CD4-positive, alpha-beta T cell treated with Interleukin-21 for 1 hour (primary cell): ENCODE measurements around the gene ATP2A2.
"Not testable (repeated sequence)": the region's sequence is repeated elsewhere in the genome, so short reads cannot be mapped to it uniquely, and the experiment has no call there.

Experiments used
- DNase-seq: peaks from one replicate; pipeline ENCODE4 v3.0.0-alpha.2; 2020

Gene ATP2A2

DNA sequence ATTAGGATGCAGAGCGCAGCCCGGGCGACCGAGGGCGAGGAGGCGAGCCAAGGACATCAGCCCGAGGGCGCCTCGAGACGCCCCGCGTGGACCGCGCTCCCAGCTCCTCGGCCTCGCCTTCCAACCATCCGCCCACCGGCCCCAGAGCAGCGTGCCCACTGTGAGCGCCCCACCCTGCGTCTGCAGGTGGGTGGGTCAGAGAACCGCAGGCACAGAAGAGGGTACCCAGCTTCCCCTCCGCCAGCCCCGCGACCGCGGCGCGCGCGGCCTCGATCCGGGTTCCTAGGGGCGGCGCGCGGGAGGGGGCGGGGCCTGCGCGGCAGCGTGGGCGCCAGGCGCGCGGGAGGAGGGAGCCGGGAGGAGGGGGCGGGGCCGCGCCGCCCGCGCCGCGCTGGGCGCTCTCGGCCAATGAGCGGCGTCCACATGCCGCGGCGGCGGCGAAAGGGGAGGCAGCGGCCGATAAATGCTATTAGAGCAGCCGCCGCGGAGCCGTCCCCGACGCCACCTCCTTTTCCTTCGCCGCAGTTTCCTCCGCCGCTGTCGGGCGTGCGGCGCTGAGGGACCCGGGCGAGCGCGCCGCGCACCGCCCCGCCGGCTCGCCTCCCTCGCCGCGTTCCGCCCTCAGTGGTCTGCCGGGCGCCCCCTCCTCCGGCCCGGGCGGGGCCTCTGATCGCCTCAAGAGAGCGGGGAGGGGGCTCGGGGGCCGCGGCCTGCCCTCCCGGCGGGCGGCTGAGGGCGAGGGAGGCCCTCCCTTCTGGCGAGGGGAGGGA lies at the start of gene ATP2A2:
ATP2A2 (plus strand) TSS at position 469 of the 770 bp plus-strand sequence. CDS start 543 bp downstream, outside the sequence.
- DNase-seq, result peak; percentile 92

DNA sequence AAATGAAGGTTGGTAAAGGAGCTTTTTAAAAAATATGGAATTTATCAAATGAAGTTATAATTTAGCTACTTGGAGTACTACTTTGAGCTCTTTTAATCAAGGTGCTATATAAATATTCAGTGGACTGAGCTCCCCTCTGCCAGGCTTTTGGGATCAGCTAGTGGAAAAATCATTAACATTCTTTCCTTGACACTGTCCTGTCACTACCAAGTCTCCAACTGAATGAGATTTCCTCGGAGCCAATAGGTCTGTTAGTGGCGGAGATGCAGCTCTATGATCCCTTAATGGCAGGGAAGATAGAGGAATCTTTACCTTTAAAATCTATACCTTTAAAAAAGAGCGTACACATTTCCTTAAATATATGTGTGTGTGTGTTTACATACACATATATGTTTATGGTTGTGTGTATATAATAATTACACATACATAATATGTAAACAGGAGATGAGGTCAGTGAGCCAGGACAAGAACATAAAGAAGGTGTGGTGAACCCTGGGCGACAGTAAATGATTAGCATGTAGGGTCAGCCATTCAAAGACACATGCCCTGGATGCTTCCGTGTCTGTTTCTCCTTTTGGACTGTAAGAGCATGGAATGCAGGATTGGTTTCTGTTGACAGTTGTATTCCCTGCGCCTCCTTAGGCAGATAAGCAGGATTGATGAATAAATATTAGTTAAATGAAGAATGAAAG lies 47.7 kb upstream of the ATP2A2 start:
- no peak for DNase-seq

DNA sequence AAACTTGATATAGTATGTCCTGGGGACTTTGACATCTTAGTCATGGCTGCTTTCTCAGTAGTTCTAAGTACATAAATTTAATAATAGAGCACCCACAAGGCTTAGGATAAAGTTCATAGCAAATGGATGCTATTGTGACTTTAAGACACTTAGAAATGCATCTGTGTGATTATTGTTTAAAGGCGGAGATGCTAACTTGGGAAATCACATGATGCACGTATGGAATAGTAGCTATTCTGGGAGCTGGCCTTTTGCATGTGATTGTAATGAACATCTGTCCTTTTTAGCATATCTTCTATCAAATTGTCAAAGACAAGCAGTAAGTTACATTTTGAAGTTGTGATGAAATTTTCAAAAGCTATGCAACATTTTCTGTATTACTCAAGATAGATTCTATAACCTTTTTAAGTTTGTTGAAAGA lies 46.7 kb upstream of the ATP2A2 start:
- no peak for DNase-seq

DNA sequence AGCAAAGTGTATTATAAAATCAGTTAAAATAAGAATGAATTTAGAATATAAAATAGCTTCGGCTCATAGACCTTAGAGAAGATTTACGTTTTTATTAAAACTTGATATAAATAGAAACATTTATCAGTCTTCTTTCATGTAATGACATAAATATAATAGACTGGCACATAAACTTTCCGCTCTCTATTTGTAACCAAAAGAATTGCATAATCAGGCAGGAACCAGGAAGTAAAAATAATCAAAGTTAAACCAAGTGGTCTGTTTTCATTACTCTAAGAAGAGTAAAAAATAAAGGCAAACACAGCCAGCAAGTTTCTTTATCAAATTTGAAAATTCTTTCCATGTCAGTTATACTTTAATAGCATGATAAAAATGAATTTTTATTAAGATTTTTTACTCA lies 46.3 kb upstream of the ATP2A2 start:
- no peak for DNase-seq

DNA sequence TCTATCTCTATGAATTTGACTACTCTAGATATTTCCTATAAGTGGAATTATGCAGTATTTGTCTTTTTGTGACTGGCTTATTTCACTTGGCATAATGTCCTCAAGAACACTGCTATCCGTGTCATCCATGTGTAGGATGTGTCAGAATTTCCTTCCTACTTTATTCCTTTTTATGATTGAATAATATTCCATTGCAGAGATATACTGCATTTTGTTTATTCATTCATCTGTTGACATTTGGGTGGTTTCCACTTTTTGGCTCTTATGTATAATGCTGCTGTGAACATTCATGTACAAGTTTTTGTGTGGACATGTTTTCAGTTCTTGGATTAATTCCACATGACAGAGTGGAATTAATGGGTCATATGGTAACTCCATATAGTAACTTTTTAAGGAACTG lies 45.7 kb upstream of the ATP2A2 start:
- DNase-seq, result no peak

DNA sequence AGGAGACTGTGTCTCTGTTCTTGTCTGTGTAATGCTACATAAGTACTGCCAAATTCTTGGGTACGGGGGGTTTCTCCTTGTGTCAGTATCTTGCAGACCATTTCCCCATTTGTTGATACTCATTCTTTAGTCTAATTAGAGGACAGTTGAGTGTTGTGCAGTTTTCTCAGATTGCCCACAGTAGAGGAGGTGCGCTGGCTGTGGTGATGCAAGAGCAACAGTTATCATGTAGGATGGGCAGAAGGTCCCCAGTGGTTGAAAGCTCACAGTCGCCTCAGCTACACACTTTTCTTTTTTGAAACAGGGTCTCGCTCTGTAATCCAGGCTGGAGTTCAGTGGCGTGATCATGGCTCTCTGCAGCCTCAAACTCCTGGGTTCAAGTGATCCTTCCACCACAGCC lies 37.8 kb upstream of the ATP2A2 start:
- DNase-seq, result no peak

DNA sequence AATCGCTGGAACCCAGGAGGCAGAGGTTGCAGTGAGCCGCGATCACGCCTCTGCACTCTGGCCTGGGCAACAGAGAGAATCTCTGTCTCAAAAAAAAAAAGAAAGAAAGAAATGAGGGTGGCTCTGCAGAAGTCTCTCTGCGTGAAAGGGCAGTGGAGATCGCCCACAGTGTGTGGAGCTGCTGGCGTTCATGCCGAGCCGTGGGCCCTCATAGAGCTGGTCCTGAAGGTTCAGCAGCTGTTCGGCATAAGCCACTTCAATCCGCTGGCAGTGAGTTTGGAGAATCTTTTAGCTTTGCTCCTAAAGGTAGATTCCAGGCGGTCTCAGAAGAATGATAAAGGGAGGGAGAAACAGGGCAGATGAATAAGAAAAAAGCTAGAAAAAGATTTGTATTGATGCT lies 36.7 kb upstream of the ATP2A2 start:
- DNase-seq, result no peak

DNA sequence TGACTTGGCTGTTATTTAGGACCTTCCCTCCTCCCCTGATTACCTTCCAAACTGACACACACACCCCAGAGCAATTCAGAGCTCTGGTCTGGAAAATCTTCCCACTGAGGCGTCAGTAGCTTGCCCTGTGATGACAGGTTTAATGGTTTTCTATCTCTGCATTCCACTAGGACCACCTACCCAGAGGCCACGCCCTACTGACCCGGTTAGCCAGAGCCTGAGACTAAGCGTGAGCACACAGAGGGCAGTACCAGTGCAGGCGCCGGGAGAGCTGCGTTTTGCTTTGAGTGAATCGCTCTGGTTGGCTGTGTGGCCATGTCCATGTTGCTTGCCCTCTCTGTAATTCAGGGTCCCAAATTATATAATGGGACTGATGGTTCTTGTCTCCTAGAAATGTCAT lies 36.2 kb upstream of the ATP2A2 start:
- DNase-seq, result no peak

DNA sequence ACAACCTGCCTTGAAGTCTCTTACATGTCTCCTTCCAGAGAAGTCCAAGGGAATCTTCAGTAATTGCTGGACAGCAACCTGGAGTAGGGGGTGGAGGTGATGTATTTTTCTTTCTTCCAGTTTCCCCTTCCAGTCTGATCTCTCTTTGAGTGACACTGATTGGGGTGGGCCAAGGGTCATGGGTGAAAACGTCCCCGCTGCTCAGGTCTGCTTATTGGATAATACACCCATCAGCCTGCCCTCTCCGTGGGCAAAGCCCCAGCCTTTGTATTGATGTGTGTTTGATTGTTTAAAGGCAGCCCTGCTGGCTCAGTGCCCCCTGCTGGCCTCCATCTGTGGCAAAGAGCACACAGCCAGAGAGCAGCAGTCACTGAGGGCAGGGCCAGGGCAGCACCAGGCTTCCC lies 35.7 kb upstream of the ATP2A2 start:
- peak; percentile 56 for DNase-seq

DNA sequence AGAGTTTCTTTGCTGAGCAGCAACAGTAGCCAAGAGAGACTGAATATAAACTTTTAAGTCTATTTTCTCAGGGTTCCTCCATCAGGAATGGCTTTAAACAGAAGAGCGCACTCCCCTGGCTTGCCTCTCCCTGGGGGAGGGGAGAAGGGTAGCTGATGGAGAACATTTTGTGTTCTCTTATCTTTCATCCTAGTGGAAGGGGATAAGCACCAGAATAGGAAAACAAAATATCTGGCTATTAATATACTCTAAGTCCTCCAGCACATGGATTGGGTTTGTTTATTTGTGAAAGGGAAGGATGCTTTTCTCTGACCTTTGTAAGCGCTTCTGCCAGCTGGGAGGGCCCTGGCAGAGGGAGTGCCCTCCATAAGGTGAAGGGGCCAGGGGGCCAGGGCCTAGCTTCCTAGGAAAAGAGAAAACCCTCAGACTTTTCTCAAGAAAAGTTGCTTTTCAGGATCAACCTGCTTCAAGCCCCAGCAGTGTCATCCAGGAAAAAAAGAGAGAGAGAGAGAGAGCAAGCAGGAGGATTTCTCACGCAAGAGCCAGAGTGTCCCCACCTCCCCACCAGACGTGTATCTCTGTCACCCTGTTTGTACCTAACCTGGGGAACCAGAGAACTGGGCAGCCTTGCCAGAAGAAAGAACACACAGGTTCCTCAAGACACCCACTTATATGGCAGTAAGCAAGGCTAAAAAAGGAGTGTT lies 34.3 kb upstream of the ATP2A2 start:
- DNase-seq, result no peak

DNA sequence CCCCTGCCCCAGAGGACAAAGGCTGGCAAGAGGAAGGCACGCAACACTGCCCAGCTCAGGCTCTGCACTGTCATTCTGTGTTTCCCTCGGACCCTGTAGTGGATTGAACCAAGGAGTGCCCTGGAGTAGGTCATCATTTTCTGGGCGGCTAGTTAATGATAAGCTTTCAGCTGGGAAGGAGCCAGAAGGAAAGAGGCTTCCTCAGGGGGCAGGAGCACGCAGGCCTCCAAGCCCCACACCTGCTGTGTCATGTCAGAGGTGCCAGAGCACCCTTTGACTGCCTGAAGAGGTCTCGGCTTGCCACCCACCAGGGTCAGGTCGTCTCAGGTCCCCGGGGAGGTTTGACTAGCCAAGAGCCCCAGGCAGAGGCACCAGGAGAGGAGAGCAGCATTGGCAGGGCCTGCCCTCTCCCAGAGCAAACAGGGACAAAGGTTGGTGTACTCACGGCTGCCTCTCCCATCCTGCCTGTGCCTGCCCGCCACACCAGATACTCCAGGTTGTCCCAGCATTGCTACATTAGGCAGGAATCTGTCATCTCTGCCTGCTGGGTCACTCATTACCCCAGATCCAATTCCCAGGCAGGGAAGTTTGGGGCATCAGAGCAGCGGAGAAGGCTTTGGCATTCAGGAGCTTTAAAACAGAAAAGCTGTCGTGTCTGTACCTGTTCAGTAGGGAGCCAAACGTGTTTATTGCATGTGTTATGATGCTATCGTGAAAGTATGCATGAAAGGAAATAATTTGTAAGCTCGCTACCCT lies 33.5 kb upstream of the ATP2A2 start:
- no peak for DNase-seq

DNA sequence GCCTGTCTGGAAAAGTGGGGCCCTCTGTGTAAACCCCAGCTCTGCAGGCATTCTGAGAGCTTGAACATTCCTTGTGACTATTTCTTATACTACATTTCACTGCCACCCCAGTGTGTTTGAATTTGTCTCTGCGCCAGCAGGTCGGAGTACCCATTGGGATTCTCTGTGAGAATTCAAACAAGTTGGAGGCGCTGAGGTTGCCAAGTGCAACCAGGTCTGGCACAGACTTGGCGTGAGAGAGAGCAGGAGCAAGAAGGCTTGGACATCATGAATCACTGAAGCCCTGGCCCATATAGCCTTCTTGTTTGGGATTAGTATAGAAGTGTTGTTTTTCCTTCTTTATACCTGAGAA lies 33.0 kb upstream of the ATP2A2 start:
- DNase-seq, result no peak

DNA sequence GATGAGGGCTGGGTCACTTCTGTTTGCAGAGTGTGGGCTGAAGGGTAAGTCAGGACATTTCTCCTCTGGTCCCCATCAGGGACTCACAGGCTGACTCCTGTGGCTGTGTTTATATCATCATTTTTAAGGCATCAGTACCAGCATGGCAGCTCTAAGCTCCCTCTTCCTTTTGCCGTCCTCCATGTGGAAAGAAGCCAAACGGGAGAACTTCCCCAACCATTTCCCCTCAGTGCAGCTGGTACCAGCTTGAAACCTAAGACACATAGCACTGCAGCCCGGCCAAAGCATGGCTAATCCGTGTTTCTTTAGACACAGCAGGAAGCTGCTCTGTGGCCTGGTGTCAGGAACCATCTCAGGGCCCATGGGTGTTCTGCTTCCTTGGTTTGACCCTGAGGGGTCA lies 31.9 kb upstream of the ATP2A2 start:
- DNase-seq, result no peak

DNA sequence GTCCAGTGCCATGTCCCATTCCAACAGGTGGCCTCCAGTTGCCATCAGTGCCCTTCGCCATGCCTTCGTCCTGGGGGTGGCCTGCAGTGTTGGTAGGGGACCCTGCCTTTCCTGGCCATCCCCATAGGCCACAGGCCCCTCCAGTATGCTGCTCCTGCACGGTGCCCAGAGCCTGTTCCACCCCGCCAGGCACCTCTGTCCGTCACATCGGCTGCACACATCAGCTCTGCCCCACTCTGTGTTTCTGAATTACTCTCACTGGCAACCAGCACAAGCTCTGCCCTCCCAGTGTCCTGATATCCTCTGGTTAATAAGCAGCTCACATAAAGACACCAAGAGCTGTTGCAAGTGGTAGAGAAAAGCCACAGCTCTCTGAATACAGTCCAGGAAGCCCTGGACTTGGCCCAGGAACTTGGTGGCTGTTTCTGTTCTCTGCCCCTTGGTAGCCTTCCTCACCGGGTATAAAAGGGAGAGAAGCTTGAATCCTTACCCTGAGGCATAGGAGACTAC lies 31.3 kb upstream of the ATP2A2 start:
- no peak for DNase-seq

DNA sequence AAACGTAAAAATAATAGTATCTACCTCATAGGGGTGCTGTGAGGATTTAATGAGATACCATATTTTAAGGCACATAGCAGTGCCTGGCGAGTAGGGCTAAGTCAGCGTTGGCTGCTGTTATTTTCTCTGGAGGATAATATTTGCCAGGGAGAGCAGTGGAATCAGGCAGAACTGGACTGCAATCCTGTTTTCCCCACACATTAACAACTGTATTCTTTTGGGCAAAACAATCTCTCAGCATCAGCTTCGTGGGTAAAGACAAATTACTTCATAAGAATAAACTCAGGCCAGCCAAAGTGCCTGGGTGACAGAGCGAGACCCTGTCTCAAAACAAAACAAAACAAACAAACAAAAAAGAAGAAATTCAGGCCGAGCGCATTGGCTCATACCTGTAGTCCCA lies 29.7 kb upstream of the ATP2A2 start:
- no peak for DNase-seq

DNA sequence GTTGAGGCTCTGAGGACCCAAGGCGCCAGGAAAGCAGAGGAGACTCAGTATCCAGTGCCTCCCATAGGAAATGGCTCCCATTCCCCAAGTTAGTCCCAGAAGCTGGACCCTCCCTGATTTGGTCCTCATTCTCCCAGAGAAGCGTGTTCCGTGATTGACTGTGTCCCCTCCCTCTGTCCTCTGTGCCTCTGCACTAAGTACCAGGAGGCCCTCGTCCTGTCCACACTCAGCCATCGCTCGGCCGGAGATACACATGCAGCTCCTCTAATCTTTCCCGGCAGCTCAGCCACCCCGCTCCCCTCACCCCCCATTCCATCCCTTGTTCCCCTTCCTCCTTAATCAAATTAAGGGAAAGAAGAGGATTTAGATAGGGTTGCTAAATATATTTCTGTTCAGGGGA lies 28.3 kb upstream of the ATP2A2 start:
- DNase-seq, result no peak

DNA sequence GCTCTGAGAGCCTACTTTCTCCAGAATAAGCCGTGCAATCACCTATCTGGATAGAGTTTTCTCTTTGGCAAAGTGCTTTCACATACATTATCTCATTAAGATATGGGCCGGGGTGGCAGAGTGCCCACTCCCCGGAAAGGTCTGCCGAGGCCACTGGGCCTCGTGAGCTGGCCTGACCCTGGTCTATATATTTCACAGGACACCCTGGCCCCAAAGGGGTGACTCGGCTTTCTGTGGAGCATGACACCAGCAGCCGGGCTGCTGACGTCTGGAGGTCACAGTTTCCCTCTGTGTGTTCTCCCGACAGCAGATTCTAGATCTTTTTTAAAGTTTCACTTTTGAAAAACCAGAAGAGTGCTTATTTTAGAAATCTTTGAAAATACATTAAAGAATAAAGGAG lies 27.9 kb upstream of the ATP2A2 start:
- DNase-seq, result no peak

DNA sequence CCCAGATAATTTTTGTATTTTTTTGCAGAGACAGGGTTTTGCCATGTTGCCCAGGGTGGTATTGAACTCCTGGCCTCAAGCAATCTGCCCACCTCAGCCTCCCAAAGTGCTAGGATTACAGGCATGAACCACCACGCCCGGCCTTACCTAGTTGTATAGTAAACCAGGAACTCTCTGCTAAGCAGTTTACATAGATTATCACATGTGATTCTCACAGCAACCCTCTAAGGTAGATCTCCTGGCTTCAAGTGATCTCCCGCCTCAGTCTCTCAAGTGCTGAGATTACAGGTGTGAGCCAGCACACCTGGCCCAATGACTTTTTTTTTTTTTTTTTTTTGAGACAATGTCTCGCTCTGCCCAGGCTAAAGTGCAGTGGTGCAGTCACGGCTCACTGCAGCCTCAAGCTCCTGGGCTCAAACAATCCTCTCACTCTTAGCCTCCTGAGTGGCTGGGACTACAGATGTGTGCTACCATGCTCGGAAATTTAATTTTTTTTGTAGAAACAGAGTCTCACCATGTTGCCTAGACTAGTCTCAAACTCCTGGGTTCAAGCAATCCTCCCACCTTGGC lies 26.0 kb upstream of the ATP2A2 start:
- no peak for DNase-seq

DNA sequence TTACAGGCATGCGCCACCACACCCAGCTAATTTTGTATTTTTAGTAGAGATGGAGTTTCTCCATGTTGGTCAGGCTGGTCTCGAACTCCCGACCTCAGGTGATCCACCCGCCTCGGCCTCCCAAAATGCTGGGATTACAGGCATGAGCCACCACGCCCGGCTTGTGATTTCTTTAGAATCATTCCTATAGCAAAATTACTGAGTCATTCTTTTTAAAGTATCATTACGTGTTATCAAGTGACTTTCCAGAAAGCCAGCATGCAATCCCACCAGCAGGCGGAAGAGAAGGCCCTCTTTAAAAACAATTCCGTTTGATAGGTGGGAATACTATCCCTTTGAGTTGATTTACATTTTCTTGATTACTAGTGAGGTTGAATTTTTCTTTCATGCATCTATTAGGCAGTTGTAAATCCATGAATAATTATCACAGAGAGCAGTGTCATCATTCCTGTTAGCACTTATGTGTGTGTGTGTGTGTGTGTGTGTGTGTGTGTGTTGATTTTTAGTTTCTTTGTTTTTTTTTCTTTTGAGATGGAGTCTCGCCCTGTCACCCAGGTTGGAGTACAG lies 25.1 kb upstream of the ATP2A2 start:
- not testable (repeated sequence) for DNase-seq

DNA sequence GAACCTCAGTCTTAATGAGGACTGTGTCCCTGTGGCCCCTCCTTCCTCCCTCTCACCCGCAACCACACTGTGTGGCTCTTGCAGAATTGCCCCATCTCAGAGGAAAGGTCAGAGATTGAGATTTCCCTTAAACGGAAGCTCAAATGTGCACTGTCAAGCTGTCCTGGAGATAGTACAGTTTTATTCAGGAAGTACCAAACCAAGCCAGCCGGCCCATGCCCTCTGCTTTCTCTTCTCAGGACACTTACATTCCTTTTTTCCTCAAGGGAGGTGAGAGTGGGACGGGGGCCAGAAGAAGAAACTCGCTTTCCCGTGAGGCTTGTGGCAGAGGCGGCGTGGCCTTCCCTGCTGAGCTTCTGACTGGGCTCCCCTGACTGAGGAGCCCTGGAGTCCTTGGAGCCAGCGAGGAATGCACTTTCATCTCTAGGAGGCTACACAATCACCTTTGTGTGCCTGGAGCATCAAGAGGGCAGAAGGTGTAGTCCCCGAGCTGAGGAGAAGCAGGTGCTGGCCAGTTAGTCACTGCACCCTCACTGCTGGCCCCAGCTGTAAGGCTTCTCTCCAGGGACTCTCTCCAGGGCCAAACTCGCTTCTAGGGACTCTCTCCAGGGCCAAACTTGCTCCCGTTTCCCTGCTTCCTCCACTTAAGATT lies 24.1 kb upstream of the ATP2A2 start:
- no peak for DNase-seq

DNA sequence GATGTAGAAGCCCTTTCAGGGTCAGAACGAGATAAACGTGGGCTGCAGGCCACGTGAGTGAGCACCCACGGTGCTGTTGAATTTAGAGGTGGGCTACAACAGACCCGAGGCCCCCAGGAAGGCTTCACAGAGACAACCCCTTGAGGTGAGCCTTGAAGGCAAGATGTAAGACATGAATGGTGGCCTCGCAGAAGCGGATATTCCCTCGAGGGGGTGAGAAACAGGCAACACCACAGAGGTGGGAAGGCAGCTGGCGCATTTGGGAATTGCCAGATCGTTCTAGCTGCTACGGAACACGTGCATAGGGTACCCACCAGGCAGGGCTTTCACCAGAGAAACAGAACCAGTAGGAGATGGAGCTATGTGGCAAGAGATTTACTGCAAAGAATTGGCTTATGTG lies 22.6 kb upstream of the ATP2A2 start:
- DNase-seq, result no peak
